Mucosa of descending colon (tissue), 3 donors: ENCODE measurements around the gene PTPRD. TPM values are rescaled to one million over a fixed set of nuclear protein-coding genes. Genes with fewer than 3 reads are reported as not detected.

Source experiments
- ATAC-seq: fragments of 200-7000 bp; cut with Tn5 transposase; one replicate; pipeline ENCODE4 v1.9.1; 2020; ENCODE audit warnings: mild to moderate bottlenecking, moderate library complexity
- DNase-seq, 3 donors: peaks; one replicate each; pipeline ENCODE4 v3.0.0-alpha.2; 2020
- H3K36me3 ChIP-seq: fragments of 200-600 bp; one replicate; pipeline ENCODE4 v1.8.0; 2021; ENCODE audit warnings: low read depth, mild to moderate bottlenecking
- H3K4me1 ChIP-seq: fragments of 200-600 bp; one replicate; pipeline ENCODE4 v1.8.0; 2021; ENCODE audit warnings: low read depth, mild to moderate bottlenecking
- H3K4me3 ChIP-seq: fragments of 200-600 bp; one replicate; pipeline ENCODE4 v1.8.0; 2021; ENCODE audit warnings: mild to moderate bottlenecking
- H3K9me3 ChIP-seq: fragments of 200-600 bp; one replicate; pipeline ENCODE4 v1.8.0; 2021; ENCODE audit warnings: mild to moderate bottlenecking
- CTCF ChIP-seq: fragments of 200-600 bp; IDR thresholded peaks from one replicate; pipeline ENCODE4 v1.8.0; 2022; ENCODE audit warnings: antibody characterized with exemption, mild to moderate bottlenecking
- intact Hi-C, 2 donors: fragments of 100-400 bp; cut with DNase I in 1 of 2; cut with micrococcal nuclease in 1 of 2; formaldehyde crosslinking; loops; one replicate each; pipeline versions ENCODE4 v1.11.0 to v1.11.1; 2022; cut with DNase I, micrococcal nuclease
- total RNA-seq, 3 donors: library from RNA; stranded (reverse); fragmentation: NEBNext Ultra II Directional in 2 of 3; extraction: Animal tissue kit (Norgen Biotek cat#: 25700) in 2 of 3; gene quantifications; one replicate each; pipeline versions ENCODE4 v1.2.1 to v1.2.4, GENCODE V29; 2021 to 2023
- donor health status: DM: no; HTN: no; CAD: no; lungs with moderate emphysema.
- donor health status: DM: no; HTN: no; CAD: no.
- donor health status: DM: no; HTN: yes; CAD: no.

Gene PTPRD
- total RNA-seq, 3 donors from 2014 or later = 52.7 to 128 (median 113) TPM

- Histone ChIP-seq H3K36me3 (no peaks in the 10 kb centered on the region), H3K9me3 (no peaks in the 10 kb centered on the region), H3K4me1 (no peaks in the 10 kb centered on the region), H3K4me3 (no peak overlapping the region)
- no peak for TF ChIP-seq CTCF
- ATAC-seq = no peak
- intact Hi-C loops = no loop called here
- no peak for DNase-seq
These were observed 2212.4 kb downstream of the PTPRD start for GRCh38 chr9:8400378-8400777.

- H3K4me3 ChIP-seq = no peak overlapping the region
- DNase-seq = no peak
- no peaks in the 10 kb centered on the region for H3K36me3 ChIP-seq
- no peak for TF ChIP-seq CTCF
- ATAC-seq = no peak
- no peaks in the 10 kb centered on the region for H3K4me1 ChIP-seq
- intact Hi-C loops = no loop called here
- H3K9me3 ChIP-seq = no peaks in the 10 kb centered on the region
These were observed 2217.8 kb downstream of the PTPRD start for GRCh38 chr9:8395022-8395421.

GRCh38 chr9:8394341-8394740 is 2218.5 kb downstream of the PTPRD start:
- no peak for TF ChIP-seq CTCF
- Histone ChIP-seq H3K4me3 (no peak overlapping the region), H3K4me1 (no peaks in the 10 kb centered on the region), H3K9me3 (no peaks in the 10 kb centered on the region), H3K36me3 (no peaks in the 10 kb centered on the region)
- no peak for ATAC-seq
- intact Hi-C loops = no loop called here
- no peak for DNase-seq

- intact Hi-C loops = no loop called here
- Histone ChIP-seq H3K9me3 (no peaks in the 10 kb centered on the region), H3K36me3 (no peaks in the 10 kb centered on the region), H3K4me1 (no peaks in the 10 kb centered on the region), H3K4me3 (no peak overlapping the region)
- DNase-seq (no peak), ATAC-seq (no peak)
- no peak for TF ChIP-seq CTCF
These were observed 2219.9 kb downstream of the PTPRD start for GRCh38 chr9:8392866-8393265.

- intact Hi-C loops = no loop called here
- ATAC-seq (no peak), DNase-seq (no peak)
- no peak overlapping the region for H3K4me3 ChIP-seq
- no peaks in the 10 kb centered on the region for H3K9me3 ChIP-seq
- TF ChIP-seq CTCF = no peak
- no peaks in the 10 kb centered on the region for H3K4me1 ChIP-seq
- no peaks in the 10 kb centered on the region for H3K36me3 ChIP-seq
These were observed 2221.2 kb downstream of the PTPRD start for GRCh38 chr9:8391566-8391965.

GRCh38 chr9:8391132-8391531 is 2221.7 kb downstream of the PTPRD start:
- ATAC-seq (no peak), DNase-seq (no peak)
- H3K4me3 ChIP-seq = no peak overlapping the region
- H3K36me3 ChIP-seq = no peaks in the 10 kb centered on the region
- TF ChIP-seq CTCF = no peak
- intact Hi-C loops = no loop called here
- no peaks in the 10 kb centered on the region for H3K4me1 ChIP-seq
- no peaks in the 10 kb centered on the region for H3K9me3 ChIP-seq
